HepG2 (cell line): ENCODE measurements around the gene MBTPS2. TPM values are rescaled to one million over a fixed set of nuclear protein-coding genes. Genes with fewer than 3 reads are reported as not detected.

Source experiments
- ATAC-seq: fragments of 200-7000 bp; cut with Tn5 transposase; 3 replicates; pipeline ENCODE4 v1.9.1; 2020; ENCODE audit warnings: mild to moderate bottlenecking, moderate library complexity
- Bru-seq: library from RNA; stranded (reverse); fragments of 400-500 nt; gene quantifications from one replicate; lab custom pipeline; 2021; lab: Mats Ljungman, UMichigan
- BruChase-seq, 2 experiments: library from RNA; stranded (reverse); fragments of 400-500 nt; gene quantifications; one replicate each; lab custom pipeline; 2021; lab: Mats Ljungman, UMichigan
- BruUV-seq: library from RNA; stranded (reverse); fragments of 400-500 nt; replicated peaks from 2 replicates; lab custom pipeline; 2021; lab: Mats Ljungman, UMichigan
- CTCF ChIA-PET: fragments of 300-600 bp; formaldehyde crosslinking; extraction: SDS; loops from one replicate; lab custom pipeline; 2021; ENCODE audit warnings: low total read pairs, inconsistent platforms, low intra/inter-chr PET ratio; lab: Yijun Ruan, JAX
- POLR2A ChIA-PET: fragments of 350-600 bp; sonication (Branson Sonifier 250); formaldehyde crosslinking; loops from one replicate; lab custom pipeline; 2020; ENCODE audit warnings: antibody characterized with exemption, inconsistent platforms; lab: Yijun Ruan, JAX
- DNase-seq: peaks from one replicate; pipeline ENCODE4 v3.0.0-alpha.2; 2015; ENCODE audit warnings: low spot score
- FAIRE-seq: peaks from 3 replicates; lab custom pipeline; 2011; peaks lifted over from hg19 to GRCh38; lab: Jason Lieb, UNC
- H2AFZ ChIP-seq: one replicate; pipeline ENCODE4 v1.6.1; 2011; ENCODE audit warnings: low read length, inconsistent platforms
- H3K27ac ChIP-seq: fragments of 300-600 bp; 3 replicates; pipeline ENCODE4 v1.8.0; 2011; ENCODE audit warnings: mixed run types, mild to moderate bottlenecking, mixed read lengths, low read length, inconsistent platforms; ENCODE audit not compliant: insufficient read depth; ENCODE audit errors: extremely low read length
- H3K27me3 ChIP-seq, 2 experiments: fragments of 200-600 bp in 1 of 2; 2 replicates in 1 of 2; 3 replicates in 1 of 2; pipeline versions ENCODE4 v1.6.0 to v1.8.0; 2011; ENCODE audit warnings: low read length in 2 of 2, mild to moderate bottlenecking in 2 of 2, moderate library complexity in 2 of 2, inconsistent platforms in 1 of 2; ENCODE audit not compliant: insufficient read depth in 2 of 2, control insufficient read depth in 1 of 2
- H3K36me3 ChIP-seq, 2 experiments: fragments of 200-600 bp in 1 of 2; replicated peaks in 1 of 2; 2 replicates in 1 of 2; 3 replicates in 1 of 2; pipeline versions ENCODE4 v1.5.1 to v1.8.0; 2011; ENCODE audit warnings: low read length in 2 of 2, inconsistent platforms in 1 of 2; ENCODE audit not compliant: insufficient read depth in 2 of 2, control insufficient read depth in 1 of 2
- H3K4me1 ChIP-seq: 2 replicates; pipeline ENCODE4 v1.5.1; 2012; ENCODE audit warnings: low read length, inconsistent platforms; ENCODE audit not compliant: insufficient read depth
- H3K4me2 ChIP-seq: 2 replicates; pipeline ENCODE4 v1.6.0; 2011; ENCODE audit warnings: low read depth, low read length, inconsistent platforms
- H3K4me3 ChIP-seq, 3 experiments: fragments of 200-600 bp in 1 of 3; sonication (generic), shearing (Covaris generic) in 1 of 3; replicated peaks in 1 of 3; 2 replicates each; pipeline ENCODE4 v1.5.1; 2011 to 2016; ENCODE audit warnings: low read length in 3 of 3, inconsistent platforms in 2 of 3, low read depth in 2 of 3, mild to moderate bottlenecking in 2 of 3, control low read depth in 1 of 3, mixed read lengths in 1 of 3; ENCODE audit not compliant: insufficient read depth in 1 of 3
- H3K79me2 ChIP-seq: one replicate; pipeline ENCODE4 v1.6.1; 2011; ENCODE audit warnings: low read length, inconsistent platforms; ENCODE audit not compliant: insufficient read depth
- H3K9ac ChIP-seq: 2 replicates; pipeline ENCODE4 v1.6.0; 2011; ENCODE audit warnings: mild to moderate bottlenecking, low read depth, low read length, inconsistent platforms; ENCODE audit not compliant: insufficient read depth
- H3K9me3 ChIP-seq: 2 replicates; pipeline ENCODE4 v1.5.1; 2012; ENCODE audit warnings: mild to moderate bottlenecking, low read length
- H4K20me1 ChIP-seq: 2 replicates; pipeline ENCODE4 v1.6.0; 2011; ENCODE audit warnings: inconsistent platforms, mild to moderate bottlenecking, low read length, moderate library complexity; ENCODE audit not compliant: insufficient read depth
- ESRRA ChIP-seq: sonication (generic); formaldehyde crosslinking; IDR thresholded peaks from 2 replicates; pipeline ENCODE4 v1.5.1; 2020; ENCODE audit warnings: mild to moderate bottlenecking, low read depth, missing genetic modification reagents
- ETV5 ChIP-seq: IDR thresholded peaks from 2 replicates; pipeline ENCODE4 v1.6.1; 2018; ENCODE audit warnings: missing biosample characterization, missing genetic modification reagents, inconsistent platforms, borderline replicate concordance
- GABPA ChIP-seq, 2 experiments: IDR thresholded peaks; 2 replicates each; pipeline ENCODE4 v1.6.1; 2011 to 2016; ENCODE audit warnings: low read depth in 2 of 2, low read length in 1 of 2, missing biosample characterization in 1 of 2, missing genetic modification characterization in 1 of 2
- KDM2A ChIP-seq: sonication (generic); formaldehyde crosslinking; IDR thresholded peaks from 2 replicates; pipeline ENCODE4 v1.4.0; 2020; ENCODE audit warnings: low read depth, missing genetic modification reagents, borderline replicate concordance
- KLF9 ChIP-seq: IDR thresholded peaks from 2 replicates; pipeline ENCODE4 v1.6.1; 2016; ENCODE audit warnings: low read depth
- MED13 ChIP-seq: sonication (generic); formaldehyde crosslinking; IDR thresholded peaks from 2 replicates; pipeline ENCODE4 v1.5.0; 2020; ENCODE audit warnings: missing genetic modification reagents
- MTF1 ChIP-seq: sonication (generic); formaldehyde crosslinking; IDR thresholded peaks from 2 replicates; pipeline ENCODE4 v1.5.0; 2020; ENCODE audit warnings: missing genetic modification reagents
- NBN ChIP-seq: fragments of 450-650 bp; conservative IDR thresholded peaks from 2 replicates; pipeline ENCODE4 v1.6.1; 2017
- NFKBIZ ChIP-seq: IDR thresholded peaks from 2 replicates; pipeline ENCODE4 v1.6.1; 2018; ENCODE audit warnings: missing genetic modification reagents, missing compliant biosample characterization
- RELA ChIP-seq: sonication (generic); formaldehyde crosslinking; IDR thresholded peaks from 2 replicates; pipeline ENCODE4 v1.4.0; 2020; ENCODE audit warnings: missing genetic modification reagents
- TARDBP ChIP-seq: sonication (generic); formaldehyde crosslinking; IDR thresholded peaks from 2 replicates; pipeline ENCODE4 v1.8.0; 2022; ENCODE audit warnings: mild to moderate bottlenecking, missing genetic modification reagents
- ZNF331 ChIP-seq: sonication (generic); formaldehyde crosslinking; IDR thresholded peaks from 2 replicates; pipeline ENCODE4 v1.4.0; 2020; ENCODE audit warnings: missing genetic modification reagents
- ZNF431 ChIP-seq: sonication (generic); formaldehyde crosslinking; IDR thresholded peaks from 2 replicates; pipeline ENCODE4 v1.9.0; 2022; ENCODE audit warnings: missing genetic modification reagents, low read depth, mild to moderate bottlenecking, borderline replicate concordance
- ZNF460 ChIP-seq: sonication (generic); formaldehyde crosslinking; IDR thresholded peaks from 2 replicates; pipeline ENCODE4 v1.5.1; 2020; ENCODE audit warnings: missing genetic modification reagents, mild to moderate bottlenecking, borderline replicate concordance
- ZNF501 ChIP-seq: sonication (generic); formaldehyde crosslinking; IDR thresholded peaks from 2 replicates; pipeline ENCODE4 v1.5.1; 2020; ENCODE audit warnings: mild to moderate bottlenecking, moderate library complexity, missing genetic modification reagents
- ZNF562 ChIP-seq: sonication (generic); formaldehyde crosslinking; IDR thresholded peaks from 2 replicates; pipeline ENCODE4 v1.8.0; 2022; ENCODE audit warnings: missing genetic modification reagents, borderline replicate concordance
- ZNF703 ChIP-seq: sonication (generic); formaldehyde crosslinking; IDR thresholded peaks from 2 replicates; pipeline ENCODE4 v1.5.1; 2020; ENCODE audit warnings: missing genetic modification reagents, mild to moderate bottlenecking, moderate library complexity, borderline replicate concordance
- WGBS: methylation state at CpG from one replicate; pipeline ENCODE4 v1.1.6; 2017; ENCODE audit warnings: low lambda C conversion rate; 5-methylcytosine and 5-hydroxymethylcytosine counted together
- in situ Hi-C: cut with HindIII; loops from 2 replicates; pipeline ENCODE4 v1.10.0; 2017; ENCODE audit warnings: low pct_unique_long_range_greater_than_20kb; ENCODE audit not compliant: extremely low pct_ligation_motif_present
- intact Hi-C: fragments of 100-400 bp; cut with micrococcal nuclease; formaldehyde crosslinking; loops from one replicate; pipeline ENCODE4 v1.10.0; 2022; ENCODE audit not compliant: unreplicated experiment
- long read RNA-seq, 2 experiments: library from RNA in 1 of 2; library from polyadenylated mRNA in 1 of 2; stranded (forward) in 1 of 2; unstranded in 1 of 2; transcript quantifications; one replicate each; pipeline ENCODE4 v2.0.0, GENCODE V29; 2019 to 2022
- polyA minus RNA-seq, 3 experiments: library from RNA; depleted of rRNA, polyadenylated mRNA; stranded (reverse); fragments of >200 nt; gene quantifications; 2 replicates each; pipeline ENCODE4 v1.2.3, GENCODE V29; 2011; ENCODE audit warnings: low replicate concordance in 1 of 3
- polyA plus RNA-seq, 8 experiments: library from polyadenylated mRNA; depleted of rRNA in 3 of 8; stranded (reverse) in 7 of 8; unstranded in 1 of 8; fragments of >200 nt; fragmentation: Illumina TruSeq in 4 of 8; extraction: Trizol in 4 of 8; gene quantifications; 2 replicates each; pipeline versions ENCODE4 v1.2.1 to v1.2.3, GENCODE V29; 2011 to 2016; ENCODE audit warnings: low read depth in 4 of 8, missing spikeins in 1 of 8, mixed read lengths in 1 of 8; ENCODE audit not compliant: insufficient read depth in 1 of 8
- total RNA-seq, 5 experiments: library from RNA; depleted of rRNA; stranded (reverse); fragments of >200 nt; fragmentation: Illumina TruSeq; extraction: Trizol; gene quantifications; 2 replicates each; pipeline ENCODE4 v1.2.3, GENCODE V29; 2016; ENCODE audit warnings: low read depth in 1 of 5

MBTPS2 gene
- 5.7 and 7.7 TPM in 2 replicates for total RNA-seq (2016; rRNA removed; fragmentation: Illumina TruSeq; extraction: Trizol)
- 0.88 and 1.1 TPM in 2 replicates for total RNA-seq (2016; cell fraction: cytosol; rRNA removed; fragmentation: Illumina TruSeq; extraction: Trizol; ENCODE audit: low read depth)
- 5.2 and 7.9 TPM in 2 replicates for total RNA-seq (2016; cell fraction: insoluble cytoplasmic fraction; rRNA removed; fragmentation: Illumina TruSeq; extraction: Trizol)
- 4.5 and 6.1 TPM in 2 replicates for total RNA-seq (2016; cell fraction: membrane; rRNA removed; fragmentation: Illumina TruSeq; extraction: Trizol)
- total RNA-seq (2016; cell fraction: nucleus; rRNA removed; fragmentation: Illumina TruSeq; extraction: Trizol), result 13.8 and 14.9 TPM in 2 replicates
- 12.4 and 14.4 TPM in 2 replicates for polyA plus RNA-seq (2011; rRNA removed)
- 7.6 and 10.4 TPM in 2 replicates for polyA plus RNA-seq (2011; cell fraction: cytosol; rRNA removed)
- 3.3 and 4.7 TPM in 2 replicates for polyA plus RNA-seq (2011; cell fraction: nucleus; rRNA removed)
- polyA plus RNA-seq (2012), result 10.5 and 14.8 TPM in 2 replicates
- polyA plus RNA-seq (2016; cell fraction: cytosol; fragmentation: Illumina TruSeq; extraction: Trizol; ENCODE audit: low read depth), result 0.78 and 0.94 TPM in 2 replicates
- polyA plus RNA-seq (2016; cell fraction: insoluble cytoplasmic fraction; fragmentation: Illumina TruSeq; extraction: Trizol; ENCODE audit: low read depth), result 8.2 and 9.5 TPM in 2 replicates
- 2.7 and 2.8 TPM in 2 replicates for polyA plus RNA-seq (2016; cell fraction: membrane; fragmentation: Illumina TruSeq; extraction: Trizol; ENCODE audit: low read depth)
- 14.7 and 15.7 TPM in 2 replicates for polyA plus RNA-seq (2016; cell fraction: nucleus; fragmentation: Illumina TruSeq; extraction: Trizol; ENCODE audit: insufficient read depth, low read depth)
- polyA minus RNA-seq (2011; rRNA and poly(A)+ RNA removed; ENCODE audit: low replicate concordance), result 26.4 and 51.1 TPM in 2 replicates
- 13.5 and 15.2 TPM in 2 replicates for polyA minus RNA-seq (2011; cell fraction: cytosol; rRNA and poly(A)+ RNA removed)
- polyA minus RNA-seq (2011; cell fraction: nucleus; rRNA and poly(A)+ RNA removed), result 14.0 and 18.4 TPM in 2 replicates
- percentile 63 among the genes with signal in this experiment for Bru-seq, nascent RNA
- percentile 70 among the genes with signal in this experiment for BruChase-seq, experiment 1, labeled RNA remaining after a 6-hour chase
- BruChase-seq, experiment 2, labeled RNA remaining after a 2-hour chase, result percentile 60 among the genes with signal in this experiment
- long read RNA-seq, experiment 1, full-length matches to known transcripts, result 10 of 12 reads
- long read RNA-seq, experiment 1, partial matches to known transcripts, result 1 of 12 reads
- long read RNA-seq, experiment 1, other reads (novel, unspliced or antisense), result 1 of 12 reads
- long read RNA-seq, experiment 2, full-length matches to known transcripts, result 2 of 23 reads
- long read RNA-seq, experiment 2, partial matches to known transcripts, result 1 of 23 reads
- long read RNA-seq, experiment 2, other reads (novel, unspliced or antisense), result 20 of 23 reads

- Histone ChIP-seq H3K36me3 (peaks cover 0 to 3% of the 10 kb centered on the region in 2 experiments; a peak in 1 of 5 replicates), H4K20me1 (no peaks in the 10 kb centered on the region), H3K79me2 (peaks cover 10% of the 10 kb centered on the region), H3K9ac (peak within 1 kb of the TSS; percentile 90), H3K4me2 (peak within 1 kb of the TSS; percentile 75), H3K4me3 (peak within 1 kb of the TSS; percentile 74 to 87 (median 83)), H3K27ac (peak within 1 kb of the TSS; percentile 78), H3K27me3 (no peaks in the 10 kb centered on the region), H2AFZ (no peak within 1 kb of the TSS), H3K4me1 (peaks cover 31% of the 10 kb centered on the region), H3K9me3 (no peaks in the 10 kb centered on the region)
- ATAC-seq, result peak; percentile 92
- no TSS peak for BruUV-seq
- POLR2A ChIA-PET, result interaction anchor here (1.5 to 2.9 kb wide), 3 partner anchors 27 to 69 kb away, joined by 3 to 18 read pairs (median 5); no protein-coding TSS in a partner anchor
- in situ Hi-C loops, result no loop called here
- CTCF ChIA-PET, result no interaction called here
- FAIRE-seq, result no peak
- intact Hi-C loops, result loop anchor here (10.0 kb wide), 3 partner anchors 105 to 1945 kb away; partner anchors contain the start of genes SAT1 and SMS
- DNase-seq, result peak; percentile 69
- 3% methylated on average over 10 of the region's 61 CpGs for WGBS
- no peak for TF ChIP-seq ESRRA
- peak; percentile 92 for TF ChIP-seq GABPA (IDR thresholded peaks at IDR 0.05; ENCODE audit: low read depth, low read length)
- peak; percentile 97 for TF ChIP-seq GABPA (CRISPR knock-in tag; IDR thresholded peaks at IDR 0.05; ENCODE audit: low read depth)
- peak; percentile 55; the same call in 1 of the 2 replicates for TF ChIP-seq ZNF703 (CRISPR knock-in tag)
- peak; percentile 88 for TF ChIP-seq KDM2A
- no peak for TF ChIP-seq MTF1
- peak; percentile 51 for TF ChIP-seq ETV5 (CRISPR knock-in tag)
- TF ChIP-seq NBN, result no peak
- peak; percentile 89 for TF ChIP-seq ZNF501 (CRISPR knock-in tag)
- peak; percentile 77 for TF ChIP-seq ZNF331 (CRISPR knock-in tag)
- no peak for TF ChIP-seq ZNF562 (CRISPR knock-in tag)
- TF ChIP-seq KLF9 (CRISPR knock-in tag), result 0 out of 2 replicates have a peak, but pooled peaks have one; percentile 50
- TF ChIP-seq RELA (CRISPR knock-in tag), result 0 out of 2 replicates have a peak, but pooled peaks have one; percentile 17
- no peak for TF ChIP-seq MED13
- TF ChIP-seq ZNF431 (CRISPR knock-in tag), result no peak
- 0 out of 2 replicates have a peak, but pooled peaks have one; percentile 59 for TF ChIP-seq TARDBP (CRISPR knock-in tag)
- peak; percentile 59; the same call in 1 of the 2 replicates for TF ChIP-seq NFKBIZ (CRISPR knock-in tag)
- TF ChIP-seq ZNF460 (CRISPR knock-in tag), result peak; percentile 13; the same call in 1 of the 2 replicates
Measured at GRCh38 chrX:21839334-21840192, at the start of gene MBTPS2. MBTPS2 (plus strand) TSS chrX:21839617; CDS start chrX:21839735, 118 bp downstream.
